K562 (cell line): ENCODE data around the gene AP3B1. TPM values are rescaled to one million over a fixed set of nuclear protein-coding genes. Genes with fewer than 3 reads are reported as not detected.
A peak's percentile ranks its signal among the peaks of the same experiment; 100 is the strongest.

Experiments
- BRD9 ChIP-seq: fragments of 450-650 bp; IDR thresholded peaks from 2 replicates; pipeline ENCODE4 v1.6.1; 2018; ENCODE audit warnings: low read depth; ENCODE audit not compliant: partially characterized antibody
- BRF2 ChIP-seq: IDR thresholded peaks from 3 replicates; pipeline ENCODE4 v1.6.1; 2011; ENCODE audit warnings: borderline replicate concordance, mild to moderate bottlenecking; ENCODE audit not compliant: insufficient read length, insufficient read depth
- FOXM1 ChIP-seq, 2 experiments: fragments of 450-650 bp in 1 of 2; sonication (generic) in 1 of 2; formaldehyde crosslinking in 1 of 2; IDR thresholded peaks; 2 replicates each; pipeline versions ENCODE4 v1.6.1 to v1.9.0; 2017 to 2022; ENCODE audit warnings: low read depth in 2 of 2, mild to moderate bottlenecking in 2 of 2, missing genetic modification reagents in 1 of 2, moderate library complexity in 1 of 2
- HBP1 ChIP-seq: fragments of 450-650 bp; formaldehyde crosslinking; IDR thresholded peaks from 2 replicates; pipeline ENCODE4 v1.4.0; 2022; ENCODE audit warnings: missing genetic modification characterization
- L3MBTL2 ChIP-seq: fragments of 450-650 bp; IDR thresholded peaks from 2 replicates; pipeline ENCODE4 v1.6.1; 2016; ENCODE audit warnings: mild to moderate bottlenecking, moderate library complexity
- MAFF ChIP-seq: IDR thresholded peaks from 2 replicates; pipeline ENCODE4 v1.6.1; 2012; ENCODE audit warnings: low read length, improper control_type of control experiment
- MEIS2 ChIP-seq: fragments of 450-650 bp; IDR thresholded peaks from 2 replicates; pipeline ENCODE4 v1.6.1; 2014; ENCODE audit warnings: mild to moderate bottlenecking; ENCODE audit not compliant: partially characterized antibody
- NR2C2 ChIP-seq, 2 experiments: fragments of 200-800 bp in 1 of 2; sonication (Bioruptor generic) in 1 of 2; sonication (generic) in 1 of 2; formaldehyde crosslinking in 1 of 2; IDR thresholded peaks; 2 replicates each; pipeline versions ENCODE4 v1.6.1 to v1.8.0; 2016 to 2022; ENCODE audit warnings: mild to moderate bottlenecking in 1 of 2, missing compliant biosample characterization in 1 of 2, missing genetic modification characterization in 1 of 2, missing genetic modification reagents in 1 of 2
- PHF8 ChIP-seq: fragments of 200-600 bp; sonication (generic); IDR thresholded peaks from 2 replicates; pipeline ENCODE4 v1.6.1; 2012; ENCODE audit warnings: mixed run types, mild to moderate bottlenecking, inconsistent platforms, low read length, moderate library complexity, borderline replicate concordance
- POLR2AphosphoS2 ChIP-seq: IDR thresholded peaks from 2 replicates; pipeline ENCODE4 v1.6.1; 2012; ENCODE audit warnings: low read length, improper control_type of control experiment
- RAD51 ChIP-seq: fragments of 450-650 bp; IDR thresholded peaks from 2 replicates; pipeline ENCODE4 v1.7.1; 2016; ENCODE audit warnings: low read depth, mild to moderate bottlenecking, borderline replicate concordance
- SMAD1 ChIP-seq: fragments of 150-350 bp; IDR thresholded peaks from 2 replicates; pipeline ENCODE4 v1.6.1; 2014; ENCODE audit warnings: low read length, low read depth; ENCODE audit not compliant: partially characterized antibody
- SMARCA5 ChIP-seq: fragments of 450-650 bp; IDR thresholded peaks from 2 replicates; pipeline ENCODE4 v1.6.1; 2016
- SREBF1 ChIP-seq: fragments of 150-350 bp; IDR thresholded peaks from 2 replicates; pipeline ENCODE4 v1.6.1; 2014; ENCODE audit warnings: antibody characterized with exemption, low read depth, low read length, borderline replicate concordance
- ZNF354B ChIP-seq: fragments of 250-450 bp; sonication (Bioruptor Pico); IDR thresholded peaks from 2 replicates; pipeline ENCODE4 v1.4.0; 2020
- ZNF444 ChIP-seq: fragments of 250-450 bp; sonication (Bioruptor Pico); IDR thresholded peaks from 2 replicates; pipeline ENCODE4 v1.4.0; 2020; ENCODE audit warnings: mild to moderate bottlenecking, moderate library complexity
- ZNF830 ChIP-seq: fragments of 250-450 bp; sonication (Bioruptor Pico); IDR thresholded peaks from 2 replicates; pipeline ENCODE4 v1.5.0; 2021; ENCODE audit warnings: mild to moderate bottlenecking
- polyA plus RNA-seq, 8 experiments: library from polyadenylated mRNA; depleted of rRNA in 4 of 8; stranded (reverse) in 5 of 8; unstranded in 3 of 8; fragments of >200 nt; fragmentation: Nextera tagmentation in 2 of 8; fragmentation: Illumina TruSeq in 1 of 8; extraction: Ambion mirVana in 2 of 8; extraction: Trizol in 1 of 8; gene quantifications; 2 replicates each; pipeline versions ENCODE4 v1.2.1 to v1.2.3, GENCODE V29; 2011 to 2014; ENCODE audit warnings: inconsistent platforms in 1 of 8, missing spikeins in 1 of 8
- total RNA-seq, 7 experiments: library from RNA; depleted of rRNA in 6 of 7; stranded (reverse); fragments of >200 nt in 6 of 7; fragmentation: Illumina TruSeq in 2 of 7; extraction: Trizol in 2 of 7; gene quantifications; 2 replicates each; pipeline versions ENCODE4 v1.2.1 to v1.2.3, GENCODE V29; 2011 to 2021; ENCODE audit warnings: low replicate concordance in 1 of 7
- TF ChIP-seq, protein P1 (sequence below): fragments of 450-650 bp; formaldehyde crosslinking; IDR thresholded peaks from 2 replicates; pipeline ENCODE4 v1.4.0; 2022; ENCODE audit warnings: missing genetic modification characterization
- TF ChIP-seq, protein P2 (sequence below), 2 experiments: IDR thresholded peaks in 1 of 2; conservative IDR thresholded peaks in 1 of 2; 2 replicates each; pipeline ENCODE4 v1.6.1; 2016; ENCODE audit warnings: low read depth in 2 of 2, mild to moderate bottlenecking in 1 of 2, missing compliant biosample characterization in 1 of 2, missing genetic modification characterization in 1 of 2, moderate library complexity in 1 of 2

Gene AP3B1
- total and polyA plus RNA-seq, 9 of the 15 experiments (the other 6 are each of a cell fraction or from before 2014, with no cell fraction given) = 21.1 to 61.8 (median 42.2) TPM

DNA sequence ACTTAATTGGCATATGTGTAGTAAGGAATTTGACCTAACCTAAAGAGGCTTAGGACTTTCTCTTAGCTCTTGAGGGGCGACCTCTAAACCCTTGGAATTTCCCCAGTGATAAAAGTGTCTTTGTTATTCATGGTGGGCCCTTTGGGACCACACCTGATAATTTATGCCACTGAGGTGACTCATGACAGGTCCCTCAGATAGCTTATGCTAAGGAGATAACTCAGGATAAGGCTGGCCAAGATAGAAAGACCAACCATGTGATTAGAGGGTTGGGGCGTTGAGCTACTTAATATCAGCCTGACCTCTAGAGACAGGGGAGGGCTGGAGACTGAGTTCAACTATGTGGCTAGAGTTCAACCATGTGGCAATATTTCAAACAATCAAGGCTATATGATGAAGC, 218.1 kb downstream of the AP3B1 start (continued):
- TF ChIP-seq, protein P1, sequence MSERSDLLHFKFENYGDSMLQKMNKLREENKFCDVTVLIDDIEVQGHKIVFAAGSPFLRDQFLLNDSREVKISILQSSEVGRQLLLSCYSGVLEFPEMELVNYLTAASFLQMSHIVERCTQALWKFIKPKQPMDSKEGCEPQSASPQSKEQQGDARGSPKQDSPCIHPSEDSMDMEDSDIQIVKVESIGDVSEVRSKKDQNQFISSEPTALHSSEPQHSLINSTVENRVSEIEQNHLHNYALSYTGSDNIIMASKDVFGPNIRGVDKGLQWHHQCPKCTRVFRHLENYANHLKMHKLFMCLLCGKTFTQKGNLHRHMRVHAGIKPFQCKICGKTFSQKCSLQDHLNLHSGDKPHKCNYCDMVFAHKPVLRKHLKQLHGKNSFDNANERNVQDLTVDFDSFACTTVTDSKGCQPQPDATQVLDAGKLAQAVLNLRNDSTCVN (CRISPR knock-in tag) = no peak
- TF ChIP-seq, protein P2, sequence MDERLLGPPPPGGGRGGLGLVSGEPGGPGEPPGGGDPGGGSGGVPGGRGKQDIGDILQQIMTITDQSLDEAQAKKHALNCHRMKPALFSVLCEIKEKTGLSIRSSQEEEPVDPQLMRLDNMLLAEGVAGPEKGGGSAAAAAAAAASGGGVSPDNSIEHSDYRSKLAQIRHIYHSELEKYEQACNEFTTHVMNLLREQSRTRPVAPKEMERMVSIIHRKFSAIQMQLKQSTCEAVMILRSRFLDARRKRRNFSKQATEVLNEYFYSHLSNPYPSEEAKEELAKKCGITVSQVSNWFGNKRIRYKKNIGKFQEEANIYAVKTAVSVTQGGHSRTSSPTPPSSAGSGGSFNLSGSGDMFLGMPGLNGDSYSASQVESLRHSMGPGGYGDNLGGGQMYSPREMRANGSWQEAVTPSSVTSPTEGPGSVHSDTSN (CRISPR knock-in tag; IDR thresholded peaks at IDR 0.05; ENCODE audit: low read depth) = no peak
- TF ChIP-seq, protein P2 (tag; conservative IDR thresholded peaks at IDR 0.05; ENCODE audit: low read depth) = peak; percentile 43; the same call in 1 of the 2 replicates
- no peak for TF ChIP-seq HBP1 (CRISPR knock-in tag)
- no peak for TF ChIP-seq SREBF1
- TF ChIP-seq PHF8 = no peak
- TF ChIP-seq ZNF444 (CRISPR knock-in tag) = no peak
- peak; percentile 55 for TF ChIP-seq MEIS2
- TF ChIP-seq L3MBTL2 = no peak
- TF ChIP-seq BRD9 = no peak
- no peak for TF ChIP-seq ZNF354B (CRISPR knock-in tag)
- TF ChIP-seq RAD51 = no peak
- no peak for TF ChIP-seq FOXM1 (IDR thresholded peaks at IDR 0.05; ENCODE audit: low read depth)
- TF ChIP-seq FOXM1 (CRISPR knock-in tag; IDR thresholded peaks at IDR 0.05; ENCODE audit: low read depth) = no peak
- no peak for TF ChIP-seq NR2C2 (CRISPR knock-in tag; IDR thresholded peaks at IDR 0.05)
- 0 out of 2 replicates have a peak, but pooled peaks have one; percentile 20 for TF ChIP-seq NR2C2 (tag; IDR thresholded peaks at IDR 0.05)
- TF ChIP-seq BRF2 = no peak
- no peak for TF ChIP-seq ZNF830
- TF ChIP-seq POLR2AphosphoS2 = no peak
- TF ChIP-seq SMAD1 = no peak
- no peak for TF ChIP-seq SMARCA5
- no peak for TF ChIP-seq MAFF
